Karpas-422 (cell line): ENCODE measurements around the gene IFNA4. TPM values are rescaled to one million over a fixed set of nuclear protein-coding genes. Genes with fewer than 3 reads are reported as not detected.

Experiments used
- DNase-seq: peaks from one replicate; pipeline ENCODE4 v3.0.0-alpha.2; 2015
- H2AFZ ChIP-seq: fragments of 200-600 bp; sonication (generic); 2 replicates; pipeline ENCODE4 v1.6.1; 2014; ENCODE audit warnings: antibody characterized with exemption, low read length, mixed read lengths
- H3K27ac ChIP-seq: fragments of 200-600 bp; sonication (generic); 2 replicates; pipeline ENCODE4 v1.5.1; 2014; ENCODE audit warnings: mild to moderate bottlenecking, low read length, moderate library complexity
- H3K27me3 ChIP-seq: fragments of 200-600 bp; sonication (generic); 2 replicates; pipeline ENCODE4 v1.6.1; 2014; ENCODE audit warnings: low read length, mixed read lengths
- H3K36me3 ChIP-seq: fragments of 200-600 bp; sonication (generic); 2 replicates; pipeline ENCODE4 v1.6.1; 2014; ENCODE audit warnings: low read length, mixed read lengths; ENCODE audit not compliant: insufficient read depth
- H3K4me1 ChIP-seq: fragments of 200-600 bp; sonication (generic); 2 replicates; pipeline ENCODE4 v1.6.1; 2014; ENCODE audit warnings: mild to moderate bottlenecking, low read length, mixed read lengths
- H3K4me2 ChIP-seq: fragments of 200-600 bp; sonication (generic); 2 replicates; pipeline ENCODE4 v1.6.1; 2014; ENCODE audit warnings: low read length, low read depth, mild to moderate bottlenecking; ENCODE audit not compliant: poor library complexity, severe bottlenecking
- H3K4me3 ChIP-seq: fragments of 200-600 bp; sonication (generic); 2 replicates; pipeline ENCODE4 v1.5.1; 2014; ENCODE audit warnings: mild to moderate bottlenecking, antibody characterized with exemption, low read length, mixed read lengths
- H3K79me2 ChIP-seq: fragments of 200-600 bp; sonication (generic); 2 replicates; pipeline ENCODE4 v1.6.1; 2014; ENCODE audit warnings: mild to moderate bottlenecking, low read length, mixed read lengths
- H3K9ac ChIP-seq: fragments of 200-600 bp; sonication (generic); 2 replicates; pipeline ENCODE4 v1.6.0; 2014; ENCODE audit warnings: low read length
- H3K9me2 ChIP-seq: fragments of 200-600 bp; sonication (generic), shearing (Covaris generic); replicated peaks from 2 replicates; pipeline ENCODE4 v1.6.0; 2014; ENCODE audit warnings: mild to moderate bottlenecking, low read length, moderate library complexity; ENCODE audit not compliant: insufficient read depth
- H3K9me3 ChIP-seq: fragments of 300-700, 200-600 bp; sonication (generic); 2 replicates; pipeline ENCODE4 v1.6.1; 2014; ENCODE audit warnings: low read length, mixed read lengths
- H4K20me1 ChIP-seq: fragments of 200-600 bp; sonication (generic); 2 replicates; pipeline ENCODE4 v1.6.1; 2014; ENCODE audit warnings: mild to moderate bottlenecking, antibody characterized with exemption, low read length, low read depth; ENCODE audit not compliant: insufficient read depth
- small RNA-seq: library from RNA; depleted of rRNA; stranded (forward); fragments of <200 nt; gene quantifications from one replicate; pipeline ENCODE3, GENCODE V24; 2014
- total RNA-seq: library from RNA; depleted of rRNA; stranded (reverse); fragments of >200 nt; shearing (Covaris generic); gene quantifications from 2 replicates; pipeline ENCODE4 v1.2.3, GENCODE V29; 2014; ENCODE audit warnings: low replicate concordance; rRNA removed

IFNA4 gene
- total RNA-seq, 1 experiment from 2014 or later: not detected

GRCh38 chr9:21153336-21154017 is 33.9 kb downstream of the IFNA4 start:
- no peaks in the 10 kb centered on the region for H3K36me3 ChIP-seq
- no peak overlapping the region for H2AFZ ChIP-seq
- H3K4me2 ChIP-seq: no peak overlapping the region
- DNase-seq: no peak
- H3K4me1 ChIP-seq: no peaks in the 10 kb centered on the region
- no peaks in the 10 kb centered on the region for H3K79me2 ChIP-seq
- H3K27ac ChIP-seq: no peak overlapping the region
- no peaks in the 10 kb centered on the region for H3K27me3 ChIP-seq
- H4K20me1 ChIP-seq: no peaks in the 10 kb centered on the region; the same call in 1 of the 2 replicates
- no peak overlapping the region for H3K9ac ChIP-seq
- no peak overlapping the region for H3K4me3 ChIP-seq
- H3K9me2 ChIP-seq: no peaks in the 10 kb centered on the region
- no peaks in the 10 kb centered on the region for H3K9me3 ChIP-seq

GRCh38 chr9:21144603-21145002 is 42.8 kb downstream of the IFNA4 start:
- no peak overlapping the region for H3K27ac ChIP-seq
- H3K79me2 ChIP-seq: no peaks in the 10 kb centered on the region
- no peak overlapping the region for H2AFZ ChIP-seq
- H3K9ac ChIP-seq: no peak overlapping the region
- no peak overlapping the region for H3K4me2 ChIP-seq
- no peaks in the 10 kb centered on the region for H3K27me3 ChIP-seq
- no peaks in the 10 kb centered on the region for H4K20me1 ChIP-seq
- no peak overlapping the region for H3K4me3 ChIP-seq
- no peaks in the 10 kb centered on the region for H3K9me2 ChIP-seq
- H3K9me3 ChIP-seq: no peaks in the 10 kb centered on the region
- no peaks in the 10 kb centered on the region for H3K36me3 ChIP-seq
- H3K4me1 ChIP-seq: no peaks in the 10 kb centered on the region
- DNase-seq: no peak

- Histone ChIP-seq H3K9me3 (no peaks in the 10 kb centered on the region), H2AFZ (no peak within 1 kb of the TSS), H3K79me2 (no peaks in the 10 kb centered on the region), H3K9ac (no peak within 1 kb of the TSS), H3K27me3 (no peaks in the 10 kb centered on the region), H3K27ac (no peak within 1 kb of the TSS), H4K20me1 (no peaks in the 10 kb centered on the region), H3K4me2 (no peak within 1 kb of the TSS), H3K4me3 (no peak within 1 kb of the TSS), H3K36me3 (no peaks in the 10 kb centered on the region), H3K9me2 (no peaks in the 10 kb centered on the region), H3K4me1 (no peaks in the 10 kb centered on the region)
- no peak for DNase-seq
Observed at GRCh38 chr9:21141427-21141882, 45.9 kb downstream of the IFNA4 start, which contains the start of gene IFNW1. Gene IFNW1 (minus strand): TSS chr9:21141832. CDS start chr9:21141570, 262 bp downstream.

- Histone ChIP-seq H3K27me3 (no peaks in the 10 kb centered on the region), H3K9ac (no peak overlapping the region), H3K9me2 (no peaks in the 10 kb centered on the region), H2AFZ (no peak overlapping the region), H3K4me1 (no peaks in the 10 kb centered on the region), H3K79me2 (no peaks in the 10 kb centered on the region), H3K4me2 (no peak overlapping the region), H3K9me3 (no peaks in the 10 kb centered on the region), H4K20me1 (no peaks in the 10 kb centered on the region), H3K27ac (no peak overlapping the region), H3K36me3 (no peaks in the 10 kb centered on the region), H3K4me3 (no peak overlapping the region)
- no peak for DNase-seq
Observed at GRCh38 chr9:21137020-21137419, 50.4 kb downstream of the IFNA4 start.

Small RNA genes lying within 50 kb of the gene (small RNA-seq; reads per million reads assigned to genes)
- not detected for gene RF00019

Other genes starting within 250 kb of the IFNA4 start
- 0.83 and 2.9 TPM in 2 replicates for gene HACD4, start 155.9 kb downstream of the IFNA4 start, total RNA-seq
- 0.51 TPM in 1 of 2 replicates, not detected in the other for gene IFNB1, start 109.6 kb downstream of the IFNA4 start, total RNA-seq
- not detected in 2 replicates for gene IFNW1, start 45.8 kb downstream of the IFNA4 start, total RNA-seq
- not detected in 2 replicates for gene IFNA21, start 20.9 kb downstream of the IFNA4 start, total RNA-seq
- gene IFNA7, start 14.6 kb upstream of the IFNA4 start, total RNA-seq: not detected in 2 replicates
- not detected in 2 replicates for gene IFNA10, start 19.6 kb upstream of the IFNA4 start, total RNA-seq
- gene IFNA16, start 29.7 kb upstream of the IFNA4 start, total RNA-seq: not detected in 2 replicates
- gene IFNA17, start 40.6 kb upstream of the IFNA4 start, total RNA-seq: not detected in 2 replicates
- not detected in 2 replicates for gene IFNA14, start 52.4 kb upstream of the IFNA4 start, total RNA-seq
- gene IFNA5, start 117.7 kb upstream of the IFNA4 start, total RNA-seq: not detected in 2 replicates
- 14.0 and 21.2 TPM in 2 replicates for gene KLHL9, start 147.8 kb upstream of the IFNA4 start, total RNA-seq
- not detected in 2 replicates for gene IFNA6, start 163.3 kb upstream of the IFNA4 start, total RNA-seq
- gene IFNA13, start 180.5 kb upstream of the IFNA4 start, total RNA-seq: not detected in 2 replicates
- not detected in 2 replicates for gene IFNA2, start 197.8 kb upstream of the IFNA4 start, total RNA-seq
- gene IFNA8, start 221.5 kb upstream of the IFNA4 start, total RNA-seq: not detected in 2 replicates